HepG2 (cell line): ENCODE measurements around the gene BLID. TPM values are rescaled to one million over a fixed set of nuclear protein-coding genes. Genes with fewer than 3 reads are reported as not detected.

Experiments used
- ATAC-seq: fragments of 200-7000 bp; cut with Tn5 transposase; 3 replicates; pipeline ENCODE4 v1.9.1; 2020; ENCODE audit warnings: mild to moderate bottlenecking, moderate library complexity
- BruUV-seq: library from RNA; stranded (reverse); fragments of 400-500 nt; replicated peaks from 2 replicates; lab custom pipeline; 2021; lab: Mats Ljungman, UMichigan
- CTCF ChIA-PET: fragments of 300-600 bp; formaldehyde crosslinking; extraction: SDS; loops from one replicate; lab custom pipeline; 2021; ENCODE audit warnings: low total read pairs, inconsistent platforms, low intra/inter-chr PET ratio; lab: Yijun Ruan, JAX
- POLR2A ChIA-PET: fragments of 350-600 bp; sonication (Branson Sonifier 250); formaldehyde crosslinking; loops from one replicate; lab custom pipeline; 2020; ENCODE audit warnings: antibody characterized with exemption, inconsistent platforms; lab: Yijun Ruan, JAX
- DNase-seq: peaks from one replicate; pipeline ENCODE4 v3.0.0-alpha.2; 2015; ENCODE audit warnings: low spot score
- FAIRE-seq: peaks from 3 replicates; lab custom pipeline; 2011; peaks lifted over from hg19 to GRCh38; lab: Jason Lieb, UNC
- H2AFZ ChIP-seq: one replicate; pipeline ENCODE4 v1.6.1; 2011; ENCODE audit warnings: low read length, inconsistent platforms
- H3K27ac ChIP-seq: fragments of 300-600 bp; 3 replicates; pipeline ENCODE4 v1.8.0; 2011; ENCODE audit warnings: mixed run types, mild to moderate bottlenecking, mixed read lengths, low read length, inconsistent platforms; ENCODE audit not compliant: insufficient read depth; ENCODE audit errors: extremely low read length
- H3K27me3 ChIP-seq, 2 experiments: fragments of 200-600 bp in 1 of 2; 2 replicates in 1 of 2; 3 replicates in 1 of 2; pipeline versions ENCODE4 v1.6.0 to v1.8.0; 2011; ENCODE audit warnings: low read length in 2 of 2, mild to moderate bottlenecking in 2 of 2, moderate library complexity in 2 of 2, inconsistent platforms in 1 of 2; ENCODE audit not compliant: insufficient read depth in 2 of 2, control insufficient read depth in 1 of 2
- H3K36me3 ChIP-seq, 2 experiments: fragments of 200-600 bp in 1 of 2; replicated peaks in 1 of 2; 2 replicates in 1 of 2; 3 replicates in 1 of 2; pipeline versions ENCODE4 v1.5.1 to v1.8.0; 2011; ENCODE audit warnings: low read length in 2 of 2, inconsistent platforms in 1 of 2; ENCODE audit not compliant: insufficient read depth in 2 of 2, control insufficient read depth in 1 of 2
- H3K4me1 ChIP-seq: 2 replicates; pipeline ENCODE4 v1.5.1; 2012; ENCODE audit warnings: low read length, inconsistent platforms; ENCODE audit not compliant: insufficient read depth
- H3K4me2 ChIP-seq: 2 replicates; pipeline ENCODE4 v1.6.0; 2011; ENCODE audit warnings: low read depth, low read length, inconsistent platforms
- H3K4me3 ChIP-seq, 3 experiments: fragments of 200-600 bp in 1 of 3; sonication (generic), shearing (Covaris generic) in 1 of 3; replicated peaks in 1 of 3; 2 replicates each; pipeline ENCODE4 v1.5.1; 2011 to 2016; ENCODE audit warnings: low read length in 3 of 3, inconsistent platforms in 2 of 3, low read depth in 2 of 3, mild to moderate bottlenecking in 2 of 3, control low read depth in 1 of 3, mixed read lengths in 1 of 3; ENCODE audit not compliant: insufficient read depth in 1 of 3
- H3K79me2 ChIP-seq: one replicate; pipeline ENCODE4 v1.6.1; 2011; ENCODE audit warnings: low read length, inconsistent platforms; ENCODE audit not compliant: insufficient read depth
- H3K9ac ChIP-seq: 2 replicates; pipeline ENCODE4 v1.6.0; 2011; ENCODE audit warnings: mild to moderate bottlenecking, low read depth, low read length, inconsistent platforms; ENCODE audit not compliant: insufficient read depth
- H3K9me3 ChIP-seq: 2 replicates; pipeline ENCODE4 v1.5.1; 2012; ENCODE audit warnings: mild to moderate bottlenecking, low read length
- H4K20me1 ChIP-seq: 2 replicates; pipeline ENCODE4 v1.6.0; 2011; ENCODE audit warnings: inconsistent platforms, mild to moderate bottlenecking, low read length, moderate library complexity; ENCODE audit not compliant: insufficient read depth
- ARID5B ChIP-seq: IDR thresholded peaks from 2 replicates; pipeline ENCODE4 v1.4.0; 2020; ENCODE audit warnings: mild to moderate bottlenecking, missing genetic modification reagents
- DPF2 ChIP-seq: sonication (generic); formaldehyde crosslinking; IDR thresholded peaks from 2 replicates; pipeline ENCODE4 v1.4.0; 2020; ENCODE audit warnings: mild to moderate bottlenecking, low read depth, missing genetic modification reagents, borderline replicate concordance
- DR1 ChIP-seq: sonication (generic); formaldehyde crosslinking; IDR thresholded peaks from 2 replicates; pipeline ENCODE4 v1.8.0; 2021; ENCODE audit warnings: mild to moderate bottlenecking, missing genetic modification reagents, inconsistent platforms
- ELF4 ChIP-seq: sonication (generic); formaldehyde crosslinking; IDR thresholded peaks from 2 replicates; pipeline ENCODE4 v1.5.0; 2020; ENCODE audit warnings: missing genetic modification reagents, mild to moderate bottlenecking, moderate library complexity, borderline replicate concordance
- ERF ChIP-seq: IDR thresholded peaks from 2 replicates; pipeline ENCODE4 v1.6.1; 2018; ENCODE audit warnings: missing biosample characterization, missing genetic modification reagents
- HNRNPL ChIP-seq: fragments of 200-400 bp; formaldehyde crosslinking; IDR thresholded peaks from 2 replicates; pipeline ENCODE4 v1.6.1; 2017; ENCODE audit warnings: mild to moderate bottlenecking, low read depth, low read length
- HNRNPLL ChIP-seq: fragments of 200-400 bp; formaldehyde crosslinking; IDR thresholded peaks from 2 replicates; pipeline ENCODE4 v1.6.1; 2017; ENCODE audit warnings: mild to moderate bottlenecking, low read depth, low read length; ENCODE audit not compliant: poor library complexity, severe bottlenecking
- NFE2 ChIP-seq: sonication (generic); formaldehyde crosslinking; IDR thresholded peaks from 2 replicates; pipeline ENCODE4 v1.4.0; 2020; ENCODE audit warnings: missing genetic modification reagents
- SP5 ChIP-seq: IDR thresholded peaks from 2 replicates; pipeline ENCODE4 v1.6.1; 2016; ENCODE audit warnings: low read depth, borderline replicate concordance
- STAT6 ChIP-seq: sonication (generic); formaldehyde crosslinking; IDR thresholded peaks from 2 replicates; pipeline ENCODE4 v1.4.0; 2020; ENCODE audit warnings: missing genetic modification reagents, mild to moderate bottlenecking, borderline replicate concordance
- TAF1 ChIP-seq: sonication (generic); formaldehyde crosslinking; IDR thresholded peaks from 2 replicates; pipeline ENCODE4 v1.4.0; 2020; ENCODE audit warnings: missing genetic modification reagents
- TAF15 ChIP-seq: fragments of 200-400 bp; formaldehyde crosslinking; IDR thresholded peaks from one replicate; pipeline ENCODE4 v1.6.1; 2018; ENCODE audit warnings: mild to moderate bottlenecking, low read depth, low read length; ENCODE audit not compliant: poor library complexity, severe bottlenecking
- ZKSCAN5 ChIP-seq: sonication (generic); formaldehyde crosslinking; IDR thresholded peaks from 2 replicates; pipeline ENCODE4 v1.5.1; 2020; ENCODE audit warnings: mild to moderate bottlenecking, missing genetic modification reagents
- ZNF687 ChIP-seq: sonication (generic); formaldehyde crosslinking; IDR thresholded peaks from 2 replicates; pipeline ENCODE4 v1.5.1; 2020; ENCODE audit warnings: mild to moderate bottlenecking, missing genetic modification reagents, moderate library complexity
- WGBS: methylation state at CpG from one replicate; pipeline ENCODE4 v1.1.6; 2017; ENCODE audit warnings: low lambda C conversion rate; 5-methylcytosine and 5-hydroxymethylcytosine counted together
- in situ Hi-C: cut with HindIII; loops from 2 replicates; pipeline ENCODE4 v1.10.0; 2017; ENCODE audit warnings: low pct_unique_long_range_greater_than_20kb; ENCODE audit not compliant: extremely low pct_ligation_motif_present
- intact Hi-C: fragments of 100-400 bp; cut with micrococcal nuclease; formaldehyde crosslinking; loops from one replicate; pipeline ENCODE4 v1.10.0; 2022; ENCODE audit not compliant: unreplicated experiment
- polyA plus RNA-seq, 8 experiments: library from polyadenylated mRNA; depleted of rRNA in 3 of 8; stranded (reverse) in 7 of 8; unstranded in 1 of 8; fragments of >200 nt; fragmentation: Illumina TruSeq in 4 of 8; extraction: Trizol in 4 of 8; gene quantifications; 2 replicates each; pipeline versions ENCODE4 v1.2.1 to v1.2.3, GENCODE V29; 2011 to 2016; ENCODE audit warnings: low read depth in 4 of 8, missing spikeins in 1 of 8, mixed read lengths in 1 of 8; ENCODE audit not compliant: insufficient read depth in 1 of 8
- total RNA-seq, 5 experiments: library from RNA; depleted of rRNA; stranded (reverse); fragments of >200 nt; fragmentation: Illumina TruSeq; extraction: Trizol; gene quantifications; 2 replicates each; pipeline ENCODE4 v1.2.3, GENCODE V29; 2016; ENCODE audit warnings: low read depth in 1 of 5

The BLID gene
- total and polyA plus RNA-seq, 2 of the 13 experiments (the other 11 are each of a cell fraction or from before 2014, with no cell fraction given), result not detected

GRCh38 chr11:122120096-122120495, 4.1 kb upstream of the BLID start:
- Histone ChIP-seq H4K20me1 (no peaks in the 10 kb centered on the region), H3K79me2 (no peaks in the 10 kb centered on the region), H2AFZ (no peak overlapping the region)
- TF ChIP-seq HNRNPLL (no peak), ERF (CRISPR knock-in tag) (no peak), ELF4 (no peak), ZKSCAN5 (CRISPR knock-in tag) (no peak), NFE2 (no peak), STAT6 (CRISPR knock-in tag) (no peak), TAF1 (CRISPR knock-in tag) (no peak), SP5 (CRISPR knock-in tag) (no peak), TAF15 (no peak), DPF2 (CRISPR knock-in tag) (no peak), DR1 (CRISPR knock-in tag) (no peak), ZNF687 (CRISPR knock-in tag) (no peak), HNRNPL (no peak), ARID5B (CRISPR knock-in tag) (no peak)
- TF ChIP-seq, all 625 proteins: peak for 0
- Histone ChIP-seq H3K4me3 (no peak overlapping the region), H3K4me1 (no peaks in the 10 kb centered on the region), H3K27ac (no peak overlapping the region), H3K9ac (no peak overlapping the region), H3K9me3 (no peaks in the 10 kb centered on the region), H3K36me3 (no peaks in the 10 kb centered on the region), H3K27me3 (no peaks in the 10 kb centered on the region), H3K4me2 (no peak overlapping the region)
- no TSS peak for BruUV-seq
- in situ Hi-C loops, result no loop called here
- ChIA-PET CTCF (no interaction called here), POLR2A (no interaction called here)
- WGBS, result 30% methylated on average over 6 of the region's 6 CpGs
- FAIRE-seq (no peak), DNase-seq (no peak), ATAC-seq (no peak)
- intact Hi-C loops, result no loop called here
